ENCODE results near the gene GOSR1.
"Not testable (repeated sequence)": the region's sequence is repeated elsewhere in the genome, so short reads cannot be mapped to it uniquely, and the experiment has no call there.

GOSR1 gene

DNA sequence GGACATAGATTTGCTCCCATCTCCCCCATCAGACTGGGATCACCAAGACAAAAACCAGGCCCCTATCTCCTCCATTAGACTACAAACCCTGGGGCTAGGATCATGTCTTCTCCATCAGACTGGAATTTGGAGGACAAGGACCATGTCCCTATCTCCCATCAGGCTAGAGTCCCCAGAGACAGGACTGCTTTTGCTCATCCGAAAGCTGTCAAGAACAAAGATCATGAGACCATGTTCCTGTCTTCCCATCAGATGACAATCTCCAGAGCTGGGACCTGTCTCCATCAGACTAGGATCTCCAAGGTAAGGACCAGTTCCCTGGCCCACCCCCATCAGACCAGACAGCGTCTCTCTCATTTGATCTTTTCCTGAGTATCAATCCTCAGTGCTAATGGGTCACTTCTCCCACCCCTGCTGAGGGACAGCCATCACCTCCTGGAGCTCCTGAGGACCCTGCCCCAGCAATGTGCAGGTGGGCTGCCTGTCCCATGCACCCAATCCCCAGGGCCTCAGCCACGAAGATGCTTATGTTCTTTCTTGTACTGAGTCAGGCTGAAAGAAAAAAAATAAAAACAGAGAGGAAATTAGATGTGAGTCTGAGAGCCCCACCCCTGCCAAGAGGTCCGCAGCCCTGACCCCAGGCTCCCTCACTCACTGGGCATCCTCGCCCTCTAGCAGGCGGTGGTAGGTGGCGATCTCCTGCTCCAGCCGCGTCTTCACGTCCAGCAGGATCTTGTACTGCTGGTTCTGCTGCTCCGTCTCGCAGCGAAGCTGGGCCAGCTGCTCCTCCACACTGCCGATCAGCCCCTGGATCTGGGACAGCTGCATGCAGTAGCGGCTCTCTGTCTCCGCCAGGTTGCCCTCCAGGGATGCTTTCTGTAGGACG, 90.3 kb downstream of the GOSR1 start:
- no peak overlapping the region for H3K4me3 ChIP-seq (ENCODE audit: low read depth, low read length)
- TF ChIP-seq, protein P1, sequence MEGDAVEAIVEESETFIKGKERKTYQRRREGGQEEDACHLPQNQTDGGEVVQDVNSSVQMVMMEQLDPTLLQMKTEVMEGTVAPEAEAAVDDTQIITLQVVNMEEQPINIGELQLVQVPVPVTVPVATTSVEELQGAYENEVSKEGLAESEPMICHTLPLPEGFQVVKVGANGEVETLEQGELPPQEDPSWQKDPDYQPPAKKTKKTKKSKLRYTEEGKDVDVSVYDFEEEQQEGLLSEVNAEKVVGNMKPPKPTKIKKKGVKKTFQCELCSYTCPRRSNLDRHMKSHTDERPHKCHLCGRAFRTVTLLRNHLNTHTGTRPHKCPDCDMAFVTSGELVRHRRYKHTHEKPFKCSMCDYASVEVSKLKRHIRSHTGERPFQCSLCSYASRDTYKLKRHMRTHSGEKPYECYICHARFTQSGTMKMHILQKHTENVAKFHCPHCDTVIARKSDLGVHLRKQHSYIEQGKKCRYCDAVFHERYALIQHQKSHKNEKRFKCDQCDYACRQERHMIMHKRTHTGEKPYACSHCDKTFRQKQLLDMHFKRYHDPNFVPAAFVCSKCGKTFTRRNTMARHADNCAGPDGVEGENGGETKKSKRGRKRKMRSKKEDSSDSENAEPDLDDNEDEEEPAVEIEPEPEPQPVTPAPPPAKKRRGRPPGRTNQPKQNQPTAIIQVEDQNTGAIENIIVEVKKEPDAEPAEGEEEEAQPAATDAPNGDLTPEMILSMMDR (IDR thresholded peaks at IDR 0.05; ENCODE audit: borderline replicate concordance, insufficient read depth, low read depth, low read length) = no peak

DNA sequence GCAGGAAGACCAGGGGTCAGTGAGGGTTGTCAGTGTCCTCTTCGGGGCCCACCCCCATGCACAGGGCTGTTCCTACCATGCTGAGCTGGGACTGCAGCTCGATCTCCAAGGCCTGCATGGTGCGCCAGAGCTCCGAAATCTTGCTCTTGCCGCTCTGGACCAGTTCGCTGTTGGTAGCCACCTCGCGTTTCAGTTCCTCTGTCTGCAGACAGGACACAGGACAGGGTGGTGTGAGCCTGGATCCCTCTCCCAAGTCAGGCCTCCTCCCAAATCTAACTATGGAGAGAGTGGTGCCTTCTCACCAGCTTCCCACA, 90.9 kb downstream of the GOSR1 start:
- TF ChIP-seq, protein P1 (IDR thresholded peaks at IDR 0.05; ENCODE audit: borderline replicate concordance, insufficient read depth, low read depth, low read length) = no peak

GRCh38 chr17:30569531-30570175, 92.4 kb downstream of the GOSR1 start:
- H3K4me3 ChIP-seq (ENCODE audit: low read depth, low read length) = not testable (repeated sequence)

More for the DNA sequence above, 90.9 kb downstream of the GOSR1 start:
- no peak overlapping the region for H3K4me3 ChIP-seq (ENCODE audit: low read depth, low read length)

- TF ChIP-seq, protein P1 (IDR thresholded peaks at IDR 0.05; ENCODE audit: borderline replicate concordance, insufficient read depth, low read depth, low read length) = no peak
- no peak overlapping the region for H3K4me3 ChIP-seq (ENCODE audit: low read depth, low read length)
These were observed 93.0 kb downstream of the GOSR1 start for GRCh38 chr17:30570191-30570590.

DNA sequence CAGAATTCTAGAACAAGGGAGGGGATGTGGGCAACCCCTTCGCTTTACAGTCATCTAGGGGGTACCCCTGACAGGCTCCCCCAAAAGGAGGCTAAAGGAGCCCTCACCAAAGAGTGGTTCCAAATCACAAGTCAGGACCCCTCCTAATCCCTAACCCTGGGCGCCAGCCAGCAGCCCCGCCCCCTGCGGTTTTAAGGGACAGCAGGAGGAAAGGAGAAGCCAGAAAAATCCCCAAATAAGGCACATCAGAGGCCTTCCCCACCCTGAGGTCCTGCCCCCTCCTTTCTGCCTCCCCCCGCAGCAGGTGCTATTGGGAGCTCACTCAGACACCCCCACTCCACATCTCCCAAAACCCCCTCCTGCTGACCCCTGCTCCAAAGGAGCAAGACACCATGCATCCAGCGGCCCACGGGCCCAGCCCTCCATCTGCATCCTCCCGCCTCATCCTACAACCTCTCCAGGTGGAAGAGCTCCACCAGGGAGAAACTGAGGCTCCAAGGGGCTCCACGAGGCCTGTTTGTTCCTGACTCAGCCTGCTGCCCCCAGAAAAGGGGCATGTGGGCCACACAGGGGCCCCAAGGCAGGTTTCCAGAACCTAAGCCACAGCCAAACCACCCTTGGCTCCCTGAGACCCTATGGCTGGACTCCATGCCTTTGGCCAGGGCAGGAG, 93.5 kb downstream of the GOSR1 start:
- TF ChIP-seq, protein P1 (IDR thresholded peaks at IDR 0.05; ENCODE audit: borderline replicate concordance, insufficient read depth, low read depth, low read length) = no peak
- H3K4me3 ChIP-seq (ENCODE audit: low read depth, low read length) = no peak overlapping the region

- H3K4me3 ChIP-seq (ENCODE audit: low read depth, low read length) = not testable (repeated sequence)
These were observed 94.2 kb downstream of the GOSR1 start for GRCh38 chr17:30571404-30571803.

GRCh38 chr17:30571921-30572320, 94.7 kb downstream of the GOSR1 start:
- TF ChIP-seq, protein P1 (IDR thresholded peaks at IDR 0.05; ENCODE audit: borderline replicate concordance, insufficient read depth, low read depth, low read length) = no peak
- no peak overlapping the region for H3K4me3 ChIP-seq (ENCODE audit: low read depth, low read length)

GRCh38 chr17:30572651-30573554, 95.7 kb downstream of the GOSR1 start:
- H3K4me3 ChIP-seq (ENCODE audit: low read depth, low read length) = not testable (repeated sequence)
